GM21786 (cell line): ENCODE data around the gene TSSK6.

Experiments
- ATAC-seq: cut with Tn5 transposase; IDR thresholded peaks from one replicate; pipeline ENCODE4 v1.9.1; 2021; ENCODE audit not compliant: unreplicated experiment

Gene TSSK6

DNA sequence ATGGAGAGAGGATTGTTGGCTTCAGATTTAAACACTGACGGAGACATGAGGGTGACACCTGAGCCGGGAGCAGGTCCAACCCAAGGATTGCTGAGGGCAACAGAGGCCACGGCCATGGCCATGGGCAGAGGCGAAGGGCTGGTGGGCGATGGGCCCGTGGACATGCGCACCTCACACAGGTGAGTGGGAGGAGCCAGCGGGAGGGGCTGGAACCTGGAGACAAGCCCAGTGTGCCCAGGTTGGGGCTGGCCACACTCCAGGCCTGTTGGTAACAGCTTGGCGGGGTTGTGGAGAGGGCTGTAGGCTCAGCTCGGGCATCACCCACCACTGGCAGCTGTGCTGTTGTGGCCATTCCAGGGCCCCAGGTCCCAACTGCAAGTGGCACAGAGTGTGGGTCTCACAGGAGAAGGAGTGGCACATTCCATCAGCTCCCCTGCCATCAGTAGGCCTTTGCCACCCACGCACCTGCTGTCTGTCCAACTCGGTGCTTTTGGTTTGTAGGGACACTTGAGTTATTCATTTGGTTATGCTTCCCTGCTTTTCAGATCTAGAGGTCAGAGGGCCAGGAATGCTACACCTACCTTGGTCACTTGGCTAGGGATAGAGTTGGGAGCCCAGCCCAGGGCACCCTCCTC, 49.8 kb downstream of the TSSK6 start:
- no peak for ATAC-seq

DNA sequence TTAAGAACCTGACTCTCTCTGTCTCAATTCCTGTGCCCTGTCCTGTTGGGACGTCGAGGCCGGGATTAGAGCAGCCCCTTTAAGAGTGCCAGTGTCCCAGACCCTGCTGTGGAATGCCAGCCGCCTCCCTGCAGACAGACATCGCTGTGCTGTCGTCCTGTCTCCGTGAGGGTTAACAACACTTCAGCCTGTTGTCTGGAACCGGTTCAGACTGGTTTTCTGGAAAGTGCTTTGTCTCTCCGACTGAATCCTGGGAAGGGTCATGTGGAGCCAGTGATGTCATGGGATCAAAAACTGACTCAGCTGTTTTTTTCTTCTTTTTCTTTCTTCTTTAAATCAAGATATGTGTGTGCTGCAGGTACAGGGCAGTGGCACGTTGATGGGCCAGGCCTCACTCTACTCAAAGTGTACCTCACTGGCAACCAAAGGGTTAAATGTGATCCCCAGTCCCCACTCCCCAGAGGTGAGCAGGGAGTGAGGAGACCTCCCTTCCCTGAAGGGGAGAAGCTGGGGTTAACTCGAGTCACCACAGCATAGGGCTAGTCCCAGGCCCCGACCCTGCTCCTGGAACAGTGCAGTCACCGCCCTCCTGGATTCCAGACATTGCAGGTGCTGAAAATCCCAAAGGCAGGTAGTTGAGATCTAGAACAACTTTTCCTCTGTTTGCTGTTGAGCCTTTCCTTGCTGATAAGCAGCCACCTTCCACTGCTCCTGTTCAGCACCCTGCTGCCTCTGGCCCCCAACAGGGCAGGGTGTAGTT, 50.8 kb downstream of the TSSK6 start:
- no peak for ATAC-seq
